GM12875 (cell line): Measurements from ENCODE around the gene LRFN4.

ENCODE experiments used
- H3K4me3 ChIP-seq: one replicate; pipeline ENCODE4 v1.5.1; 2011; ENCODE audit warnings: low read depth, low read length, control low read depth
- CTCF ChIP-seq: IDR thresholded peaks from 2 replicates; pipeline ENCODE4 v1.5.1; 2011; ENCODE audit warnings: low read depth, mild to moderate bottlenecking, control low read depth, inconsistent platforms, low read length, moderate library complexity, borderline replicate concordance; ENCODE audit not compliant: insufficient read depth

The LRFN4 gene

GRCh38 chr11:66880496-66881450, 23.9 kb downstream of the LRFN4 start:
- TF ChIP-seq CTCF = no peak
- no peak overlapping the region for H3K4me3 ChIP-seq

- H3K4me3 ChIP-seq = no peak overlapping the region
- no peak for TF ChIP-seq CTCF
These were observed 24.6 kb downstream of the LRFN4 start for GRCh38 chr11:66881451-66881835.

GRCh38 chr11:66881927-66882452, 25.1 kb downstream of the LRFN4 start:
- no peak for TF ChIP-seq CTCF
- no peak overlapping the region for H3K4me3 ChIP-seq

- H3K4me3 ChIP-seq = no peak overlapping the region
- no peak for TF ChIP-seq CTCF
These were observed 25.7 kb downstream of the LRFN4 start for GRCh38 chr11:66882561-66883015.

- peak; percentile 89 for TF ChIP-seq CTCF
- H3K4me3 ChIP-seq = no peak overlapping the region
These were observed 26.4 kb downstream of the LRFN4 start for GRCh38 chr11:66883016-66883965.

- H3K4me3 ChIP-seq = no peak overlapping the region
- no peak for TF ChIP-seq CTCF
These were observed 27.6 kb downstream of the LRFN4 start for GRCh38 chr11:66884443-66884842.
